GM12873 (cell line): ENCODE results near the gene CINP.

Source experiments
- CTCF ChIP-seq: IDR thresholded peaks from 2 replicates; pipeline ENCODE4 v1.5.1; 2012; ENCODE audit warnings: low read depth, mild to moderate bottlenecking, moderate library complexity, low read length, control low read depth; ENCODE audit not compliant: insufficient read depth; ENCODE audit errors: missing control alignments

Gene CINP

GRCh38 chr14:102390064-102390855 lies 27.6 kb upstream of the CINP start:
- TF ChIP-seq CTCF: no peak

GRCh38 chr14:102389246-102389645 lies 26.6 kb upstream of the CINP start:
- TF ChIP-seq CTCF: no peak

- no peak for TF ChIP-seq CTCF
These were observed 24.4 kb upstream of the CINP start for GRCh38 chr14:102387086-102387485.

GRCh38 chr14:102378830-102379229 lies 16.1 kb upstream of the CINP start:
- TF ChIP-seq CTCF: no peak

- no peak for TF ChIP-seq CTCF
These were observed 15.0 kb upstream of the CINP start for GRCh38 chr14:102377696-102378095.

- TF ChIP-seq CTCF: no peak
These were observed 12.4 kb upstream of the CINP start for GRCh38 chr14:102375119-102375518.

- TF ChIP-seq CTCF: no peak
These were observed 11.6 kb upstream of the CINP start for GRCh38 chr14:102374264-102374663.
